Neural progenitor cell (in vitro differentiated cells): ENCODE results near the gene CCDC89. TPM values are rescaled to one million over a fixed set of nuclear protein-coding genes. Genes with fewer than 3 reads are reported as not detected.
A peak's percentile ranks its signal among the peaks of the same experiment; 100 is the strongest.

Source experiments
- DNase-seq: peaks from one replicate; pipeline ENCODE4 v3.0.0-alpha.2; 2016; ENCODE audit warnings: low spot score
- H2AFZ ChIP-seq: fragments of 200-600 bp; sonication (generic); replicated peaks from 2 replicates; pipeline ENCODE4 v1.6.1; 2016; ENCODE audit warnings: antibody characterized with exemption
- H3F3A ChIP-seq: fragments of 200-600 bp; sonication (generic); 2 replicates; pipeline ENCODE4 v1.6.1; 2016; ENCODE audit warnings: antibody characterized with exemption, low read depth
- H3K27ac ChIP-seq: fragments of 200-600 bp; sonication (generic); 2 replicates; pipeline ENCODE4 v1.5.1; 2016; ENCODE audit warnings: mild to moderate bottlenecking
- H3K27me3 ChIP-seq: fragments of 200-600 bp; sonication (generic); 2 replicates; pipeline ENCODE4 v1.6.1; 2016; ENCODE audit warnings: mild to moderate bottlenecking, moderate library complexity
- H3K36me3 ChIP-seq: fragments of 200-600 bp; sonication (generic); 2 replicates; pipeline ENCODE4 v1.5.1; 2016
- H3K4me1 ChIP-seq: fragments of 200-600 bp; sonication (generic); 2 replicates; pipeline ENCODE4 v1.6.1; 2016; ENCODE audit warnings: mixed run types
- H3K4me2 ChIP-seq: fragments of 200-600 bp; sonication (generic); 2 replicates; pipeline ENCODE4 v1.6.1; 2016
- H3K4me3 ChIP-seq: fragments of 200-600 bp; sonication (generic); 2 replicates; pipeline ENCODE4 v1.5.1; 2016
- H3K79me2 ChIP-seq: fragments of 200-600 bp; sonication (generic); 2 replicates; pipeline ENCODE4 v1.6.1; 2016; ENCODE audit warnings: low read depth
- H3K9ac ChIP-seq: fragments of 200-600 bp; sonication (generic); 2 replicates; pipeline ENCODE4 v1.6.1; 2016
- H3K9me3 ChIP-seq: fragments of 200-600 bp; sonication (generic); 2 replicates; pipeline ENCODE4 v1.5.1; 2016; ENCODE audit warnings: low read depth
- H4K20me1 ChIP-seq: fragments of 200-600 bp; sonication (generic); 2 replicates; pipeline ENCODE4 v1.6.1; 2016; ENCODE audit warnings: low read depth
- H3K27ac Mint-ChIP-seq: 3 replicates; pipeline ENCODE4 v1.8.0; 2021; ENCODE audit warnings: mixed read lengths
- H3K27me3 Mint-ChIP-seq: 2 replicates; pipeline ENCODE4 v1.8.0; 2022; ENCODE audit warnings: low read depth, mild to moderate bottlenecking, inconsistent platforms, moderate library complexity, mixed read lengths; ENCODE audit not compliant: insufficient read depth
- H3K36me3 Mint-ChIP-seq: 3 replicates; pipeline ENCODE4 v1.8.0; 2021; ENCODE audit warnings: mixed read lengths
- H3K4me1 Mint-ChIP-seq: 3 replicates; pipeline ENCODE4 v1.8.0; 2021; ENCODE audit warnings: mixed read lengths
- H3K4me3 Mint-ChIP-seq: 3 replicates; pipeline ENCODE4 v1.8.0; 2021; ENCODE audit warnings: mild to moderate bottlenecking, moderate library complexity, mixed read lengths
- H3K9me3 Mint-ChIP-seq: 3 replicates; pipeline ENCODE4 v1.8.0; 2020; ENCODE audit warnings: mixed read lengths
- EZH2 ChIP-seq: fragments of 200-600 bp; sonication (generic); IDR thresholded peaks from 2 replicates; pipeline ENCODE4 v1.6.1; 2017; ENCODE audit warnings: antibody characterized with exemption, mild to moderate bottlenecking, moderate library complexity
- EZH2phosphoT487 ChIP-seq: fragments of 200-600 bp; sonication (generic); IDR thresholded peaks from 2 replicates; pipeline ENCODE4 v1.6.1; 2017; ENCODE audit warnings: antibody characterized with exemption
- total RNA-seq: library from RNA; depleted of rRNA; stranded (reverse); fragments of >200 nt; gene quantifications from 2 replicates; pipeline ENCODE4 v1.2.3, GENCODE V29; 2015; ENCODE audit warnings: low replicate concordance
- TF ChIP-seq, protein P1 (sequence below): fragments of 200-600 bp; sonication (generic); IDR thresholded peaks from 2 replicates; pipeline ENCODE4 v1.5.1; 2017; ENCODE audit warnings: antibody characterized with exemption, mild to moderate bottlenecking

Gene CCDC89
- total RNA-seq, result 0.31 TPM in 1 of 2 replicates, not detected in the other

DNA sequence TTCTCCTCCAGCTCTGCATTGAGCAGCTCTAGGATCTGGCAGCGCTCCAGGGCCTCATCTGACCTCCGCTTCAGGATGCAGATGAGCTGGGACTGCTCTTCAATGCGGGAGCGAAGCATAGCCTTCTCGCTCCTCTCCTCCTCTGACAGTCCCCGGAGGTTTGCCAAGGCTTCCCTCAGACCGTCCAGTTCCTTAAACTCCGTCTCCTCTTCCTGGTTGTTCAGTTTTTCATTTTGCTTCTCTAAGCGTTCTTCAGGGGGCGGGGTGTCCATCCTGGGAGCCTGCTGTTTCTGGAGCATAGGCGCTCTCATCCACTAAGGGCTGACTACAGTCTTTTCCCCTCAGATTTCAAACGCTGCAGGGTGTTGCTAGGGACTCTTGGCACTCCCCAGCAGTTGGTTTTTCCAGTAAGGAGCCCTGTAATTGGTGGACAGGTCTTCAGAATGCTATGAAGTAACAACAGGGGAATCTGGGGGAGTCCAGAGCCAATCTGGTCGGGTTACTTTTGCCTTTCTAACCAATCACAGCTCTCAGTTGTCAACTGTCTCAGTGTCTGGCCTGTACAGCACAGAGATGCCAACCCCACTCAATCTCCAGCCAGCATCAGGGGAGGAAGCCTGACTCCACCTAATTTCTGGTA lies at the start of gene CCDC89:
CCDC89 (minus strand) TSS at position 376 of the 640 bp plus-strand sequence; CDS start at position 311, 65 bp downstream.
- Histone ChIP-seq H3K4me2 (no peak within 1 kb of the TSS), H3K79me2 (no peaks in the 10 kb centered on the region), H3K4me3 (no peak within 1 kb of the TSS), H3K27me3 (no peaks in the 10 kb centered on the region), H3F3A (no peaks in the 10 kb centered on the region), H4K20me1 (no peaks in the 10 kb centered on the region), H3K4me1 (peaks cover 11% of the 10 kb centered on the region), H2AFZ (peak within 1 kb of the TSS; percentile 90), H3K27ac (no peak within 1 kb of the TSS), H3K9ac (no peak within 1 kb of the TSS), H3K9me3 (no peaks in the 10 kb centered on the region), H3K36me3 (no peaks in the 10 kb centered on the region)
- Mint-ChIP-seq H3K9me3 (no peaks in the 10 kb centered on the region), H3K36me3 (no peaks in the 10 kb centered on the region), H3K4me3 (no peak within 1 kb of the TSS), H3K4me1 (peaks cover 11% of the 10 kb centered on the region), H3K27me3 (no peaks in the 10 kb centered on the region), H3K27ac (no peak within 1 kb of the TSS)
- TF ChIP-seq EZH2phosphoT487, result no peak
- TF ChIP-seq, protein P1, sequence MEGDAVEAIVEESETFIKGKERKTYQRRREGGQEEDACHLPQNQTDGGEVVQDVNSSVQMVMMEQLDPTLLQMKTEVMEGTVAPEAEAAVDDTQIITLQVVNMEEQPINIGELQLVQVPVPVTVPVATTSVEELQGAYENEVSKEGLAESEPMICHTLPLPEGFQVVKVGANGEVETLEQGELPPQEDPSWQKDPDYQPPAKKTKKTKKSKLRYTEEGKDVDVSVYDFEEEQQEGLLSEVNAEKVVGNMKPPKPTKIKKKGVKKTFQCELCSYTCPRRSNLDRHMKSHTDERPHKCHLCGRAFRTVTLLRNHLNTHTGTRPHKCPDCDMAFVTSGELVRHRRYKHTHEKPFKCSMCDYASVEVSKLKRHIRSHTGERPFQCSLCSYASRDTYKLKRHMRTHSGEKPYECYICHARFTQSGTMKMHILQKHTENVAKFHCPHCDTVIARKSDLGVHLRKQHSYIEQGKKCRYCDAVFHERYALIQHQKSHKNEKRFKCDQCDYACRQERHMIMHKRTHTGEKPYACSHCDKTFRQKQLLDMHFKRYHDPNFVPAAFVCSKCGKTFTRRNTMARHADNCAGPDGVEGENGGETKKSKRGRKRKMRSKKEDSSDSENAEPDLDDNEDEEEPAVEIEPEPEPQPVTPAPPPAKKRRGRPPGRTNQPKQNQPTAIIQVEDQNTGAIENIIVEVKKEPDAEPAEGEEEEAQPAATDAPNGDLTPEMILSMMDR, result no peak
- TF ChIP-seq EZH2, result no peak
- peak; percentile 18 for DNase-seq

DNA sequence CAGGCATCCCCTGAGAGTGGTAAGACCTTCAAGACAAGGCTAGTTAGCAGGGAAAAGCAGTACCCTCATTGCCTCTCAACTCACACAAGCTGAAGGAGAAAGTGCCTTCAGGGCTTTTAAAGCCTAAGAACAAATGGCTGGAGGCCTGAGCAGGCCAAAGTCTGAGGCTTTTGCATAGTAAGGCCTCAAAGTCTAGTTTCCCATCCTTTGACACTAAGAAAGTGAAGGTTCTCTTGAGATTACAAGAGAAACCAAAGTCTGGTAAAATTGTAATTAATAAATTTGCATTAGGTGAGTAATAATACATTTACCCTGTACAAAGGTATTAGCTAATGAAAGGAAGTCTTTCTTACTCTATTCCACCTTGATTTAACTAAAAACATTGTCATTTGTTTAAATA lies 47.0 kb upstream of the CCDC89 start:
- no peak for DNase-seq
- Histone ChIP-seq H3K4me2 (no peak overlapping the region), H3K9me3 (no peaks in the 10 kb centered on the region), H4K20me1 (no peaks in the 10 kb centered on the region), H3K4me1 (peaks cover 7% of the 10 kb centered on the region), H3K4me3 (no peak overlapping the region), H3K36me3 (no peaks in the 10 kb centered on the region), H3F3A (no peaks in the 10 kb centered on the region), H3K79me2 (no peaks in the 10 kb centered on the region), H3K27me3 (no peaks in the 10 kb centered on the region), H2AFZ (no peak overlapping the region), H3K9ac (no peak overlapping the region), H3K27ac (no peak overlapping the region)
- TF ChIP-seq, protein P1, result no peak
- no peak for TF ChIP-seq EZH2
- no peak for TF ChIP-seq EZH2phosphoT487
- Mint-ChIP-seq H3K27me3 (no peaks in the 10 kb centered on the region), H3K4me1 (no peaks in the 10 kb centered on the region), H3K9me3 (peaks cover 6% of the 10 kb centered on the region), H3K27ac (no peak overlapping the region), H3K4me3 (no peak overlapping the region), H3K36me3 (no peaks in the 10 kb centered on the region)

DNA sequence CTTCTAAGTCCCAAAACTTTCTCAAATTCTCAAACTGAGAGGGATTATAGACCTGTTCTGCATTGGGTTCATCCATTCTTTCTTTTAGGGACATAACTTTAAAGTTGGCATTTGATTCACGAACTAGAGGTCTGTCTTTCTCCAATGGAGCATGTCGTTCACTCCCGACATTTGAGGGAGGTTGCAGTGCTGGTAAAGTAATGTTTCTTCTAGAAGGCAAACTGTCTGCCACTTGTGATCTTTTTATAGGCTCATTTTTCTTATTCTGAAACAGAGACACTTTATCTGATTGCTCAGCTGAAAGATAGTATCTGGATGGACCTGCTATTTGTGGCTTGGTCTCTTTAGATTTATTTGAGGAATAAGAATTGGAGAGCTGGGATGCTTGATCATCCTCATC lies 40.4 kb upstream of the CCDC89 start:
- Mint-ChIP-seq H3K27me3 (no peaks in the 10 kb centered on the region), H3K9me3 (peaks cover 6% of the 10 kb centered on the region), H3K4me1 (no peaks in the 10 kb centered on the region), H3K27ac (no peak overlapping the region), H3K36me3 (no peaks in the 10 kb centered on the region), H3K4me3 (no peak overlapping the region)
- Histone ChIP-seq H3K9ac (no peak overlapping the region), H3K36me3 (no peaks in the 10 kb centered on the region), H2AFZ (no peak overlapping the region), H3K9me3 (no peaks in the 10 kb centered on the region), H3K4me2 (no peak overlapping the region), H3K79me2 (no peaks in the 10 kb centered on the region), H3F3A (no peaks in the 10 kb centered on the region), H3K27me3 (no peaks in the 10 kb centered on the region), H4K20me1 (no peaks in the 10 kb centered on the region), H3K27ac (no peak overlapping the region), H3K4me1 (peaks cover 7% of the 10 kb centered on the region), H3K4me3 (no peak overlapping the region)
- TF ChIP-seq, protein P1, result no peak
- no peak for TF ChIP-seq EZH2
- no peak for TF ChIP-seq EZH2phosphoT487
- no peak for DNase-seq
